Chondrocyte (in vitro differentiated cells): ENCODE data around the gene NAA50. TPM values are rescaled to one million over a fixed set of nuclear protein-coding genes. Genes with fewer than 3 reads are reported as not detected.

Experiments
- DNase-seq: peaks from one replicate; pipeline ENCODE4 v3.0.0; 2021; ENCODE audit warnings: mixed read lengths, low spot score
- H3K27ac Mint-ChIP-seq: one replicate; pipeline ENCODE4 v1.8.0; 2021; ENCODE audit warnings: mild to moderate bottlenecking, moderate library complexity, mixed read lengths; ENCODE audit not compliant: unreplicated experiment
- H3K27me3 Mint-ChIP-seq: 2 replicates; pipeline ENCODE4 v1.8.0; 2021; ENCODE audit warnings: low read depth, mixed read lengths
- H3K36me3 Mint-ChIP-seq: 2 replicates; pipeline ENCODE4 v1.8.0; 2021; ENCODE audit warnings: low read depth, mixed read lengths
- H3K4me1 Mint-ChIP-seq: 2 replicates; pipeline ENCODE4 v1.8.0; 2021; ENCODE audit warnings: low read depth, mild to moderate bottlenecking, mixed read lengths
- H3K4me3 Mint-ChIP-seq: one replicate; pipeline ENCODE4 v1.8.0; 2021; ENCODE audit warnings: mild to moderate bottlenecking, moderate library complexity, mixed read lengths; ENCODE audit not compliant: unreplicated experiment
- H3K9me3 Mint-ChIP-seq: 2 replicates; pipeline ENCODE4 v1.8.0; 2021; ENCODE audit warnings: low read depth, mixed read lengths
- total RNA-seq: library from RNA; stranded (reverse); gene quantifications from 3 replicates; pipeline ENCODE4 v1.2.1, GENCODE V29; 2021
- TF ChIP-seq, protein P1 (sequence below): fragments of 200-600 bp; sonication (generic); IDR thresholded peaks from 2 replicates; pipeline ENCODE4 v1.5.0; 2021; ENCODE audit warnings: antibody characterized with exemption, mild to moderate bottlenecking, moderate library complexity

The NAA50 gene
- total RNA-seq, 1 donor from 2014 or later, result 71.8 TPM

GRCh38 chr3:113730550-113730949, 15.5 kb downstream of the NAA50 start:
- Mint-ChIP-seq H3K9me3 (no peaks in the 10 kb centered on the region), H3K4me3 (no peak overlapping the region), H3K27ac (no peak overlapping the region), H3K27me3 (no peaks in the 10 kb centered on the region), H3K4me1 (peaks cover 8% of the 10 kb centered on the region), H3K36me3 (no peaks in the 10 kb centered on the region)
- no peak for DNase-seq
- TF ChIP-seq, protein P1, sequence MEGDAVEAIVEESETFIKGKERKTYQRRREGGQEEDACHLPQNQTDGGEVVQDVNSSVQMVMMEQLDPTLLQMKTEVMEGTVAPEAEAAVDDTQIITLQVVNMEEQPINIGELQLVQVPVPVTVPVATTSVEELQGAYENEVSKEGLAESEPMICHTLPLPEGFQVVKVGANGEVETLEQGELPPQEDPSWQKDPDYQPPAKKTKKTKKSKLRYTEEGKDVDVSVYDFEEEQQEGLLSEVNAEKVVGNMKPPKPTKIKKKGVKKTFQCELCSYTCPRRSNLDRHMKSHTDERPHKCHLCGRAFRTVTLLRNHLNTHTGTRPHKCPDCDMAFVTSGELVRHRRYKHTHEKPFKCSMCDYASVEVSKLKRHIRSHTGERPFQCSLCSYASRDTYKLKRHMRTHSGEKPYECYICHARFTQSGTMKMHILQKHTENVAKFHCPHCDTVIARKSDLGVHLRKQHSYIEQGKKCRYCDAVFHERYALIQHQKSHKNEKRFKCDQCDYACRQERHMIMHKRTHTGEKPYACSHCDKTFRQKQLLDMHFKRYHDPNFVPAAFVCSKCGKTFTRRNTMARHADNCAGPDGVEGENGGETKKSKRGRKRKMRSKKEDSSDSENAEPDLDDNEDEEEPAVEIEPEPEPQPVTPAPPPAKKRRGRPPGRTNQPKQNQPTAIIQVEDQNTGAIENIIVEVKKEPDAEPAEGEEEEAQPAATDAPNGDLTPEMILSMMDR, result no peak

- Mint-ChIP-seq H3K9me3 (no peaks in the 10 kb centered on the region), H3K4me1 (peaks cover 10% of the 10 kb centered on the region), H3K4me3 (no peak overlapping the region), H3K36me3 (peaks cover 2% of the 10 kb centered on the region), H3K27ac (no peak overlapping the region), H3K27me3 (no peaks in the 10 kb centered on the region)
- TF ChIP-seq, protein P1, result no peak
- no peak for DNase-seq
Measured at GRCh38 chr3:113728661-113729060, 17.4 kb downstream of the NAA50 start.

DNA sequence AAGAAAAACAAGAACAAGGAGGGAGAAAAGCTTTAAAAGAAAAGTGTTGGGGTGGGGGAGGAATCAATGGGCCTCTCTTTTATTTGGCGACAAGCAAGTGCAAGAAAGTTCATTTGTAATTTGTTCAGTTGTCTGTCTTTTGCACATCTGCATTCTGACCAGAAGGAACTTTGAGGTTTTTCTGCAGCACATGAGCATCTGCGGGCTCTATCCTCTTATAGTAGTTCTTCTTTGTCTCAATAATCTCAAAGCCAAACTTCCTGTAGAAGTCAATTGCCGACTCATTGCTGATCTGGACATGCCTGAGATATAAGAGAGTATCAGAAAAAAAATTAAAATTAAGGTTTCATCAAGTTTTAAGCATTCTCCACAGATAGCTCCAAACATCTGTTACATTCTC, 24.4 kb downstream of the NAA50 start:
- peaks cover 44% of the 10 kb centered on the region for H3K4me1 Mint-ChIP-seq
- H3K36me3 Mint-ChIP-seq, result peaks cover 22% of the 10 kb centered on the region
- TF ChIP-seq, protein P1, result no peak
- H3K27ac Mint-ChIP-seq, result peak overlapping the region; percentile 70
- H3K9me3 Mint-ChIP-seq, result no peaks in the 10 kb centered on the region
- H3K4me3 Mint-ChIP-seq, result no peak overlapping the region
- no peaks in the 10 kb centered on the region for H3K27me3 Mint-ChIP-seq
- DNase-seq, result no peak

DNA sequence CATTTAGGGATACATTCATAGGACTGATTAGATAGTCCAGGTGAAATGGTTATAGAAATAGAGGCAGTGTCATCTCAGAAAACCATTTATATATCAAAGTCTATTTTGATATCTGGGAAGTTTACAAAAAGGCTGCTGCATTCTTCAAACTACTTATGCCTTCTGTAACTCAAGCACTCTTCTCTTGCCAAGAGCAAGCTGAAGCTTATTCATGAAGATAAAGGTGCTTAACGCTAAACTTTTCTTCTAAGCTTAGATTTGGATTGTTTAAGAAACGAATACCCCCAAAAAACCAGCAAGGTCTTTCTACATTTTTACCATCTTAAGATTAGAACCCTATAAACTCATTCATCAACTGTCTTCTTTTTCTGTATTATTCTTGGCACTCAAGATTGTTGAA, 26.3 kb downstream of the NAA50 start:
- Mint-ChIP-seq H3K4me3 (no peak overlapping the region), H3K36me3 (peaks cover 28% of the 10 kb centered on the region)

DNA sequence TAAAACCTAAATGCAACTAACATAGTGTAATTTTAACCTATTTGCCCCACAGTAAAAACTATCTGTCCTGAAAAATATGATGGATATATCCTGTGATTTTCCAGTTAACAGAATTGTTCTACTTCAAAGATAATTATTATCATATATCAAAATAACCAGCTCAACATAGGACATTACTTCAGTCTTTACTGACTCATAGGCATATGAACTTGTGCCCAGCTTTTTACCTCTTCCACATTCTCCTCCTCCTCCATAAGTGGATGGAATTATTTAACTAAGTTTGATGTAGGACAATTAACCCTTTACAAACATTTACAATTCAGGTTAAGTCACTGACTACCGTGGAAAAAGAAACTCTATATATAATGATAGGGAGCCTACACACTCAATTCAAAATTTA, 26.8 kb downstream of the NAA50 start:
- peaks cover 41% of the 10 kb centered on the region for H3K4me1 Mint-ChIP-seq
- no peak overlapping the region for H3K4me3 Mint-ChIP-seq
- H3K27ac Mint-ChIP-seq, result no peak overlapping the region
- H3K36me3 Mint-ChIP-seq, result peaks cover 27% of the 10 kb centered on the region
- H3K27me3 Mint-ChIP-seq, result no peaks in the 10 kb centered on the region
- no peak for DNase-seq
- TF ChIP-seq, protein P1, result no peak
- H3K9me3 Mint-ChIP-seq, result no peaks in the 10 kb centered on the region

More for the DNA sequence above, 26.3 kb downstream of the NAA50 start:
- TF ChIP-seq, protein P1, result no peak
- H3K9me3 Mint-ChIP-seq, result no peaks in the 10 kb centered on the region
- peaks cover 42% of the 10 kb centered on the region for H3K4me1 Mint-ChIP-seq
- no peak overlapping the region for H3K27ac Mint-ChIP-seq
- no peaks in the 10 kb centered on the region for H3K27me3 Mint-ChIP-seq
- DNase-seq, result no peak
